Measurements from ENCODE around the gene CKLF.
"Not testable (repeated sequence)": the region's sequence is repeated elsewhere in the genome, so short reads cannot be mapped to it uniquely, and the experiment has no call there.

CKLF gene

DNA sequence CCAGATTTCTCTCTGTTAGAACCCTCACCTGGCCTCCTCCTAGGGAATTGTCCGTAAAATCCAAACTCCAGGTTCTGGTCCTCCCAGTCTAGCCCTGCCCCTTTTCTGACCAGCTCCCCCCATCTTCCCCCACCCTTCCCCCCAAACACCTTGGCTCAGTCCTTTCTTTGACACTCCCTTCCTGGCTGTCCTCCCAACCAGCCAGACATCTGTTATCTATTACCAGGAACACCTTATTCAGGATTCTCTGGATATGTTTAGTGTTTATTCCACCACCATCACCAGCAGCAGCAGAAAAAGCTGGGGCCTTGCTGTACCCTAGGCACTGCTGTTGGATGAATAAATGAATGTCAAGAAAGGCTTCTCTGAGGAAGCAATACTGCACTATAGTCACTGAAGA lies 48.1 kb downstream of the CKLF start:
- DNase-seq, result no peak

DNA sequence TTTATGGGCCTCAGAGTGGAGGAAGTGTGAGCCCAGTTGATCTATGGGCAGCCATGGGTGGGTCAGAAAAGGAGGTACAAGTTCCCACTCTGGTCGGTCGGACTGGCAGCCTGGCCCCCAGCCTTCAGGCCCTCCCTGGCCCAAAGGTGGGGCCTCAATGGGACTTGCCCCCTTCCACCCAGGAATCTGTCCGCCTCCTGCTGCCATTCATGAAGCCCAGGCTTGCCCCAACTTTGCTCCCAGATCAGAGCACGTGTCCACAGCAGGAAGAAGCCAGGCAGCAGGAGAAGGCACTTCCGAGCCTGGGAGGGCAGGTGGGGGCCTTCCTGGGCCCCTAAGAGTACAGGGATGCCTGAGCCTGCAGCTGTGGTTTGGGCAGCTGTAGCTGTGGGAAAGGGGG lies 49.1 kb downstream of the CKLF start:
- DNase-seq, result no peak

- peak; percentile 54 for DNase-seq
Observed at GRCh38 chr16:66603537-66604375, 51.4 kb downstream of the CKLF start.

GRCh38 chr16:66604376-66605176 lies 52.2 kb downstream of the CKLF start, which contains the start of gene CMTM3:
CMTM3 (plus strand) TSS chr16:66604704; CDS start chr16:66604806, 102 bp downstream.
- peak; percentile 75 for DNase-seq

DNA sequence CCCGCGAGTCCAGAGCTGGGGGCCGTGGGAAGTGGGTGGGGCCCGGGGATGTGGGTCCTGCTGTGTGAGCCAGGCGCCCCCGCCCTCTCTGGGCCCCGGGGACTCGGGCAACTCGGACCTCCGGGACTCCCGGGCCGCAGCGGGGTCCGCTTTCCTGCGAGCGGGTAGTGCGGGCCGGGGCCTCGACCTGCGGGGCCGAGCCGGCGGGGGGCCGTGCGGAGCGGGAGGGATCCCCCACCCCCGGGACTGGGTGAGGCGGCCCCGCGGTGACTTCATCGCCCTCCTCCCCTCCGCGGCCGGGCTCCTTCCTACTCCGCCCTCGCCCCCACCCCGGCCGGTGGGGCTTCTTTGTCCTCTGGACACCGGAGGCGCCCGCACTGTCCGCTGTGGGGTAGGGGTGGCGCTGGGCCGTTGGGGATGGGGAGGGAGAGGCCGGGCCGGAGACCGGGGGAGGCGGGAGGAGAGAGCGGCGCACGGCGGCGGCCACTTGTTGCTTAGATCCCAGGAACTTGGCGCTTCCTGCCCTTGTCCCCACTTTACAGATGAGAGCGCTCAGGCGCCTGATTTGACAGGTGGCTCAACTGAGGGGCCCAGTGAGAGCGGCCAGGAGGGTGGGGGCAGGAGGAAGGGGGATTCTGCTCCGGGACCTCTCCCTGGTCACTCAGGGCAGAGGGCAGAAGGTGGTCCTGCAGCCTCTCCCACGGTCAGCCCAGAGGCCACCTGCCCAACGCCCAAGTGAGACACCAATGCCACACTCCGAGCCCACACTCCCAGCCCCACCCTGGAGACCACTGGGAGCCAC lies 53.0 kb downstream of the CKLF start:
- peak; percentile 31 for DNase-seq

DNA sequence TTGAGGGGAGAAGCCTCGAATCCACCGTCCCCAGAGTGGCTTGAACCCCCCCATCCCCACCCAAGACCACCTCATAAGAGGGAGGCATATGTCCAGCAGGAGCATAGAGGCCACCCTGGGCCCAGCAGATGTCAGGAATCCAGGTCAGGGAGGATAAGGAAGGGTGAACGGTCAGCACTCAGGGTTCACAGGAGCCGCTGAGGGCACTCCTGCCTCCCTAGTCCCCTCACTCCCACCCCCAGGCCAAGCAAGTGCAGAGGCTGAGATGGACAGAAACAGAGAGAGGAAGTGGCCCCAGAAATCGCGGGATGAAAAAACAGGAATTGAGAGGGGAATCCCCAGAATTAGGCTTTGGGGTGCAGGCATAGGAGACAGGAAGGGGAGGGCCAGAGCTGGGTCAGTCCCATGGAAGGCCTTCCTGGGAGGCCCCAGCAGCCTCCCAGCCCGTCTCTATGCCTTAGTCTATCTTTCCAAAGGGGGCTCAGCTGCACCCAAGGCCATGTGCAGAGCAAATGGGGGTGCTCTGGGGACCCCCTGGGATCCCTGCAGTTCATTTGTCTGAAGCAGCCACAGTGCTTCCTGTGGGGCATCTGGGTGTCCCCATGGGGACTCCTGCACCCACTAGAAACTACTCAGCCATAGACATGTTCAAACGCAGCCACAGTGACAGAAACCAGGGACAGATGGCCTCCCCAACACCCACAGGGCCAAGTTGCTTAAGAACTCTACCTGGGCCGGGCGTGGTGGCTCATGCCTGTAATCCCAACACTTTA lies 53.8 kb downstream of the CKLF start:
- DNase-seq, result no peak

DNA sequence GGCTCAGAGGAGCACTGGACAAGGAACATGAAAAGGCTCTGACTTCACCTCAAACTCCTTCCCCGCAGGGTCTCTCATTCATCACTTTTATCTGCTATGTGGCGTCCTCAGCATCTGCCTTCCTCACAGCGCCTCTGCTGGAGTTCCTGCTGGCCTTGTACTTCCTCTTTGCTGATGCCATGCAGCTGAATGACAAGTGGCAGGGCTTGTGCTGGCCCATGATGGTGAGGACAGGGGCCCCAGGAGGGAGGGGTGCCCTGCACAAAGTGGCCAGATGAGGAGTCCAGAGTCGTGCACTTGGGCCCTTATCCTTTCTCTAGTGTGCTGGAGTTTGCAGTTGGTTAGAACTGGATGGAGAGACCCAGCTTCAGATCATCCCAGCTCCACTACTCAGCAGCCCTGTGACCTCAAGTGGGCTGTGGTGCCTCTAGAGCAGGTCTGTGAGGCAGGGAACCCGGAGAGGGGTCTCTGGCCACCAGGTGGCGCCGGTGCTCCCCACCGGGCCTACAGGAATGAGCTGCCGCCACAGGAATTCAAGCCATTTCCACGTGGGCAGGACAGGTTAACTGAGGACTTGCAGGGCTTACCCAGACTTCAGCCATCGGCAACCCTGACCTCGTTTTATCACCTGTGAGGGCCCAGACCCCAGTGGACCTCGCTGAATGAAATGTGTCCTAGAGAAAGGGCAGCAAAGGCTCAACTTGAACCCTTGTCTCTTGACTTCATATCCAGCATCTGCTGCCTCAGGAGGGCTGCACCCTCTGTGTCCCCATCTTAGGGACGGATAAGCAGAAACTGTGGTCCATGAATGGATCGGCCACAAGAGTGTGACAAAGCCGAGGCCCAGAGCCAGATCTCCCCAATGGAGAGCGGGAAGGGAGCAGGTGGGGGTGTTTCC lies 56.1 kb downstream of the CKLF start:
- DNase-seq, result peak; percentile 87

GRCh38 chr16:66609139-66609510 lies 56.7 kb downstream of the CKLF start:
- no peak for DNase-seq

DNA sequence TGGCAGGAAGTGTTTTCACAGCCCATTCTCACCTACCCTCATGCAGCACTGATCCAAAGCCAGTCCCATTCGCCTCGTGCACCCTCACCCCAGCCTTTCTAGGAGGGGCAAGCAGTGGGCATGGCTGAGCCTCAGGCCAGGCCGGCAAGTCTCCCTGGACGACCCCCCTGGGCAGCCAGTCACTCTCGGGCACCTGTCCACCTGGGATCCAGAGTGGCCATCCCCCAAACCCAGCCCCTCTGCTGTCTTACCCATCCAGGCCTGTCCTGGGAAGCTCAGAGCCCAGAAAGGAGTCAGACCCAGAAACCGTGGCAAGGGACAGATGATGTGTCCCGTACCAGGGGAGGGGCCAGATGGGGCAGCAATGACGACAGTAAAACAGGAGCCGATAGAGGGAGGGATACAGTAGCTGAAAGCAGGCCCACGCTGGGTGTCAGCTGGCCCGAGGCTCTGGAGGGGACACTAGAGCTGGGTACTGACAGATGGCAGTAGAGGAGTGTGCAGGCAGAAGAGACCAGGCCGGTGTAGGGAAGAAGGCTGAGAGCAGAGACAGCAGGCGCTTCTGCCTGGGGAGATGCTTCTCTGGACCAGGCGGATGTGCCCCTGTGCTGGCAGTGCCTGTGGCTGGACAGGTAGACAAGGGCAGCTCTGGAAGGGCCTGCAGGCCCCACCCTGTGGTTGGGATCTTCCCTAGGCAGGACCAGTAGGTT lies 57.9 kb downstream of the CKLF start:
- no peak for DNase-seq

DNA sequence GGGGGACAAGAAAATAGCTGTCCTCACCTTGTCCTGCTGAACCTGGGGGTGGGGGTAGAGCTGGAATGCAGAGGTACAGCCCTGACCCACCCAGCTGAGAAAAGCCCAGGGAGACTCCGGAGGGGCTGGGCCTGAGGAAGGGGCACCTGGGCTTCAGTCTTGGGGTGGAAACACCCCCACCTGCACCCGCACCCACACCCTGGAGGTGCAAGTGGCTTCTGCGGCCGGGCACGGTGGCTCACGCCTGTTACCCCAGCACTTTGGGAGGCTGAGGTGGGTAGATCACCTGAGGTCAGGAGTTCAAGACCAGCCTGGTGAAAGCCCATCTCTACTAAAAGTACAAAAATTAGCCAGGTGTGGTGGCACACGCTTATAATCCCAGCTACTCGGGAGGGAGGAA lies 59.5 kb downstream of the CKLF start:
- DNase-seq, result not testable (repeated sequence)

- DNase-seq, result no peak
Observed at GRCh38 chr16:66612422-66612821, 60.0 kb downstream of the CKLF start.

- DNase-seq, result no peak
Observed at GRCh38 chr16:66614161-66614802, 61.9 kb downstream of the CKLF start.
